Measurements from ENCODE around the gene SP5. TPM values are rescaled to one million over a fixed set of nuclear protein-coding genes. Genes with fewer than 3 reads are reported as not detected.

Gene SP5
- total and polyA plus RNA-seq, 10 of the 15 experiments (the other 5 are each of a cell fraction or from before 2014, with no cell fraction given), result not detected

DNA sequence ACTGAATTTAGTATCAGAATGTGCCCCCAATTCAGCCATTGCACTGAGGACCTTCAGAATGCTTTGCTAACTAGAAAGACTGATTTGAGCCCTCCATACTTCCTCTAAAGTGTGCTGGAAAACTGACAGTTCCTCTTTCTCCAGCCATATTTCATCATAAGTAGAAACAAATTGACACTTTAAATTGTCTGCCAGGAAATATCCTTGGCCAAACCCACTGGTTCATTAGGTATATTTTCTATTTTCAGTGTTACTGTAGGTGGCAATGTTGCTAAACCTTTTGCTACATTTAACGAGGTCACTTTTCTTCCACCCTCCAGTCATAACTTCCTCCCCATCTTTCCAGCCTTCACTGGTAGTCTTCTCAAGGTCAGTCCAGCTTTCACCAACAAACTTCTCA is 21.5 kb downstream of the SP5 start:
- no peak overlapping the region for H3K4me2 ChIP-seq (ENCODE audit: control insufficient read depth, insufficient read depth)
- in situ Hi-C loops (cut with MboI) (no loop called here), intact Hi-C loops (cut with micrococcal nuclease; ENCODE audit: unreplicated experiment) (no loop called here)
- no peak for ATAC-seq
- WGBS (ENCODE audit: insufficient coverage, insufficient replicate concordance, low lambda C conversion rate, missing lambda C conversion rate), result 25% methylated on average over 1 of the region's 1 CpG
- peaks cover 0 to 2% of the 10 kb centered on the region in 2 experiments; a peak in 1 of 4 replicates for H3K27me3 ChIP-seq (replicated peaks in 1 of 2; ENCODE audit: control insufficient read depth in 2 of 2, insufficient read depth in 2 of 2, low read length in 1 of 2)
- H4K20me1 ChIP-seq (ENCODE audit: control insufficient read depth, insufficient read depth), result no peaks in the 10 kb centered on the region
- ChIA-PET SMC1A (ENCODE audit: uncharacterized antibody, unreplicated experiment) (interaction anchor here (1.5 to 1.7 kb wide), 3 partner anchors 33 to 78 kb away, joined by 3 to 4 read pairs (median 4); no protein-coding TSS in a partner anchor), POLR2A (interaction anchor here (1.1 kb wide), 1 partner anchor 80 kb away, joined by 3 read pairs; the partner anchor contains the start of gene GAD1), CTCF (interaction anchor here (3.7 kb wide), 1 partner anchor 76 kb away, joined by 15 read pairs; no protein-coding TSS in a partner anchor), RAD21 (ENCODE audit: unreplicated experiment) (no interaction called here)
- no peak overlapping the region for H2AFZ ChIP-seq (ENCODE audit: control insufficient read depth, low read depth, low read length)
- no TSS peak for BruUV-seq (replicated peaks)
- H3K4me3 ChIP-seq, result no peak overlapping the region
- FAIRE-seq, result no peak
- no peak overlapping the region for H3K9ac ChIP-seq (ENCODE audit: control insufficient read depth, insufficient read depth, low read length)
- no peak for DNase-seq (ENCODE audit: low read depth, low spot score)
- no peaks in the 10 kb centered on the region for H3K79me2 ChIP-seq (ENCODE audit: control insufficient read depth, insufficient read depth, low read length)
- no peak overlapping the region for H3K27ac ChIP-seq (ENCODE audit: control insufficient read depth, insufficient read depth)
- H3K36me3 ChIP-seq (ENCODE audit: control insufficient read depth in 2 of 2, insufficient read depth in 2 of 2, low read length in 1 of 2), result no peaks in the 10 kb centered on the region
- H3K9me3 ChIP-seq (replicated peaks; ENCODE audit: control insufficient read depth, insufficient read depth, low read length), result no peaks in the 10 kb centered on the region
- H3K4me1 ChIP-seq (ENCODE audit: control insufficient read depth, insufficient read depth, low read length), result no peaks in the 10 kb centered on the region
- TF ChIP-seq SPI1 (IDR thresholded peaks at IDR 0.05; ENCODE audit: borderline replicate concordance, insufficient read depth, low read depth, low read length), result no peak
- no peak for TF ChIP-seq SIX5 (IDR thresholded peaks at IDR 0.05; ENCODE audit: low read depth, low read length, severe bottlenecking)
- TF ChIP-seq JUND (IDR thresholded peaks at IDR 0.05; ENCODE audit: low read depth, low read length), result no peak
- TF ChIP-seq SMARCA5 (IDR thresholded peaks at IDR 0.05), result no peak
- TF ChIP-seq, protein P1, sequence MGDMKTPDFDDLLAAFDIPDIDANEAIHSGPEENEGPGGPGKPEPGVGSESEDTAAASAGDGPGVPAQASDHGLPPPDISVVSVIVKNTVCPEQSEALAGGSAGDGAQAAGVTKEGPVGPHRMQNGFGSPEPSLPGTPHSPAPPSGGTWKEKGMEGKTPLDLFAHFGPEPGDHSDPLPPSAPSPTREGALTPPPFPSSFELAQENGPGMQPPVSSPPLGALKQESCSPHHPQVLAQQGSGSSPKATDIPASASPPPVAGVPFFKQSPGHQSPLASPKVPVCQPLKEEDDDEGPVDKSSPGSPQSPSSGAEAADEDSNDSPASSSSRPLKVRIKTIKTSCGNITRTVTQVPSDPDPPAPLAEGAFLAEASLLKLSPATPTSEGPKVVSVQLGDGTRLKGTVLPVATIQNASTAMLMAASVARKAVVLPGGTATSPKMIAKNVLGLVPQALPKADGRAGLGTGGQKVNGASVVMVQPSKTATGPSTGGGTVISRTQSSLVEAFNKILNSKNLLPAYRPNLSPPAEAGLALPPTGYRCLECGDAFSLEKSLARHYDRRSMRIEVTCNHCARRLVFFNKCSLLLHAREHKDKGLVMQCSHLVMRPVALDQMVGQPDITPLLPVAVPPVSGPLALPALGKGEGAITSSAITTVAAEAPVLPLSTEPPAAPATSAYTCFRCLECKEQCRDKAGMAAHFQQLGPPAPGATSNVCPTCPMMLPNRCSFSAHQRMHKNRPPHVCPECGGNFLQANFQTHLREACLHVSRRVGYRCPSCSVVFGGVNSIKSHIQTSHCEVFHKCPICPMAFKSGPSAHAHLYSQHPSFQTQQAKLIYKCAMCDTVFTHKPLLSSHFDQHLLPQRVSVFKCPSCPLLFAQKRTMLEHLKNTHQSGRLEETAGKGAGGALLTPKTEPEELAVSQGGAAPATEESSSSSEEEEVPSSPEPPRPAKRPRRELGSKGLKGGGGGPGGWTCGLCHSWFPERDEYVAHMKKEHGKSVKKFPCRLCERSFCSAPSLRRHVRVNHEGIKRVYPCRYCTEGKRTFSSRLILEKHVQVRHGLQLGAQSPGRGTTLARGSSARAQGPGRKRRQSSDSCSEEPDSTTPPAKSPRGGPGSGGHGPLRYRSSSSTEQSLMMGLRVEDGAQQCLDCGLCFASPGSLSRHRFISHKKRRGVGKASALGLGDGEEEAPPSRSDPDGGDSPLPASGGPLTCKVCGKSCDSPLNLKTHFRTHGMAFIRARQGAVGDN (IDR thresholded peaks at IDR 0.05), result no peak
- TF ChIP-seq JUNB (IDR thresholded peaks at IDR 0.05), result no peak
- TF ChIP-seq NFYB (IDR thresholded peaks at IDR 0.05; ENCODE audit: insufficient read depth, low read depth, low read length), result no peak
- TF ChIP-seq NR2C2 (IDR thresholded peaks at IDR 0.05; ENCODE audit: borderline replicate concordance, control insufficient read depth, insufficient read length, low read depth), result no peak
- TF ChIP-seq, protein P2, sequence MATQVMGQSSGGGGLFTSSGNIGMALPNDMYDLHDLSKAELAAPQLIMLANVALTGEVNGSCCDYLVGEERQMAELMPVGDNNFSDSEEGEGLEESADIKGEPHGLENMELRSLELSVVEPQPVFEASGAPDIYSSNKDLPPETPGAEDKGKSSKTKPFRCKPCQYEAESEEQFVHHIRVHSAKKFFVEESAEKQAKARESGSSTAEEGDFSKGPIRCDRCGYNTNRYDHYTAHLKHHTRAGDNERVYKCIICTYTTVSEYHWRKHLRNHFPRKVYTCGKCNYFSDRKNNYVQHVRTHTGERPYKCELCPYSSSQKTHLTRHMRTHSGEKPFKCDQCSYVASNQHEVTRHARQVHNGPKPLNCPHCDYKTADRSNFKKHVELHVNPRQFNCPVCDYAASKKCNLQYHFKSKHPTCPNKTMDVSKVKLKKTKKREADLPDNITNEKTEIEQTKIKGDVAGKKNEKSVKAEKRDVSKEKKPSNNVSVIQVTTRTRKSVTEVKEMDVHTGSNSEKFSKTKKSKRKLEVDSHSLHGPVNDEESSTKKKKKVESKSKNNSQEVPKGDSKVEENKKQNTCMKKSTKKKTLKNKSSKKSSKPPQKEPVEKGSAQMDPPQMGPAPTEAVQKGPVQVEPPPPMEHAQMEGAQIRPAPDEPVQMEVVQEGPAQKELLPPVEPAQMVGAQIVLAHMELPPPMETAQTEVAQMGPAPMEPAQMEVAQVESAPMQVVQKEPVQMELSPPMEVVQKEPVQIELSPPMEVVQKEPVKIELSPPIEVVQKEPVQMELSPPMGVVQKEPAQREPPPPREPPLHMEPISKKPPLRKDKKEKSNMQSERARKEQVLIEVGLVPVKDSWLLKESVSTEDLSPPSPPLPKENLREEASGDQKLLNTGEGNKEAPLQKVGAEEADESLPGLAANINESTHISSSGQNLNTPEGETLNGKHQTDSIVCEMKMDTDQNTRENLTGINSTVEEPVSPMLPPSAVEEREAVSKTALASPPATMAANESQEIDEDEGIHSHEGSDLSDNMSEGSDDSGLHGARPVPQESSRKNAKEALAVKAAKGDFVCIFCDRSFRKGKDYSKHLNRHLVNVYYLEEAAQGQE (IDR thresholded peaks at IDR 0.05; ENCODE audit: low read depth, low read length), result no peak
- TF ChIP-seq TARDBP (IDR thresholded peaks at IDR 0.05; ENCODE audit: borderline replicate concordance), result no peak
- TF ChIP-seq, protein P3, sequence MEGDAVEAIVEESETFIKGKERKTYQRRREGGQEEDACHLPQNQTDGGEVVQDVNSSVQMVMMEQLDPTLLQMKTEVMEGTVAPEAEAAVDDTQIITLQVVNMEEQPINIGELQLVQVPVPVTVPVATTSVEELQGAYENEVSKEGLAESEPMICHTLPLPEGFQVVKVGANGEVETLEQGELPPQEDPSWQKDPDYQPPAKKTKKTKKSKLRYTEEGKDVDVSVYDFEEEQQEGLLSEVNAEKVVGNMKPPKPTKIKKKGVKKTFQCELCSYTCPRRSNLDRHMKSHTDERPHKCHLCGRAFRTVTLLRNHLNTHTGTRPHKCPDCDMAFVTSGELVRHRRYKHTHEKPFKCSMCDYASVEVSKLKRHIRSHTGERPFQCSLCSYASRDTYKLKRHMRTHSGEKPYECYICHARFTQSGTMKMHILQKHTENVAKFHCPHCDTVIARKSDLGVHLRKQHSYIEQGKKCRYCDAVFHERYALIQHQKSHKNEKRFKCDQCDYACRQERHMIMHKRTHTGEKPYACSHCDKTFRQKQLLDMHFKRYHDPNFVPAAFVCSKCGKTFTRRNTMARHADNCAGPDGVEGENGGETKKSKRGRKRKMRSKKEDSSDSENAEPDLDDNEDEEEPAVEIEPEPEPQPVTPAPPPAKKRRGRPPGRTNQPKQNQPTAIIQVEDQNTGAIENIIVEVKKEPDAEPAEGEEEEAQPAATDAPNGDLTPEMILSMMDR (IDR thresholded peaks at IDR 0.05 in 2 of 3, conservative IDR thresholded peaks at IDR 0.05 in 1 of 3; ENCODE audit: control insufficient read depth in 2 of 3, extremely low read depth in 1 of 3, insufficient read depth in 1 of 3, low read depth in 3 of 3, low read length in 3 of 3), result peak in 1 of 3 experiments; percentile 21; a peak in 1 of 6 replicates
- peak; percentile 28; the same call in 1 of the 2 replicates for TF ChIP-seq RAD21 (IDR thresholded peaks at IDR 0.05; ENCODE audit: insufficient read depth, low read depth, low read length)
- TF ChIP-seq SP1 (IDR thresholded peaks at IDR 0.05; ENCODE audit: low read depth, low read length), result no peak

Measured in GM12878 (cell line).